Spleen (tissue), 13 donors: ENCODE data around the gene KRTAP5-8. TPM values are rescaled to one million over a fixed set of nuclear protein-coding genes. Genes with fewer than 3 reads are reported as not detected.
A peak's percentile ranks its signal among the peaks of the same experiment; 100 is the strongest.
"Not testable (repeated sequence)": the region's sequence is repeated elsewhere in the genome, so short reads cannot be mapped to it uniquely, and the experiment has no call there.

Experiments used
- DNase-seq: peaks from one replicate; pipeline ENCODE4 v3.0.0-alpha.2; 2020
- H3K27ac ChIP-seq, 8 donors: fragments of 200-600 bp; sonication (generic) in 7 of 8; 1 replicate in 4 of 8; 2 replicates in 4 of 8; pipeline versions ENCODE4 v1.5.0 to v1.8.0; 2016 to 2021; ENCODE audit warnings: inconsistent platforms in 4 of 8, mild to moderate bottlenecking in 4 of 8, moderate library complexity in 1 of 8
- H3K27me3 ChIP-seq, 7 donors: fragments of 200-600 bp; sonication (generic) in 6 of 7; replicated peaks in 1 of 7; 1 replicate in 4 of 7; 2 replicates in 3 of 7; pipeline versions ENCODE4 v1.5.0 to v1.8.0; 2016 to 2021; ENCODE audit warnings: inconsistent platforms in 3 of 7, mild to moderate bottlenecking in 1 of 7
- H3K36me3 ChIP-seq, 6 donors: fragments of 200-600 bp; sonication (generic) in 5 of 6; 1 replicate in 4 of 6; 2 replicates in 2 of 6; pipeline versions ENCODE4 v1.5.0 to v1.8.0; 2016 to 2021; ENCODE audit warnings: inconsistent platforms in 2 of 6
- H3K4me1 ChIP-seq, 6 donors: fragments of 200-600 bp; sonication (generic) in 5 of 6; 1 replicate in 3 of 6; 2 replicates in 3 of 6; pipeline versions ENCODE4 v1.5.0 to v1.8.0; 2016 to 2021; ENCODE audit warnings: inconsistent platforms in 3 of 6
- H3K4me3 ChIP-seq, 8 donors: fragments of 200-600 bp; sonication (generic) in 7 of 8; 1 replicate in 4 of 8; 2 replicates in 4 of 8; pipeline versions ENCODE4 v1.5.0 to v1.8.0; 2016 to 2021; ENCODE audit warnings: inconsistent platforms in 4 of 8, mild to moderate bottlenecking in 4 of 8, moderate library complexity in 2 of 8
- H3K9me3 ChIP-seq, 8 donors: fragments of 200-600 bp; sonication (generic) in 7 of 8; 1 replicate in 4 of 8; 2 replicates in 4 of 8; pipeline versions ENCODE4 v1.5.0 to v1.8.0; 2016 to 2021; ENCODE audit warnings: inconsistent platforms in 4 of 8
- CTCF ChIP-seq, 11 experiments: fragments of 200-600 bp in 7 of 11; fragments of 450-650 bp in 4 of 11; sonication (generic) in 4 of 11; IDR thresholded peaks in 8 of 11; conservative IDR thresholded peaks in 3 of 11; 1 replicate in 7 of 11; 2 replicates in 4 of 11; pipeline versions ENCODE4 v1.4.0 to v1.8.0; 2016 to 2021; ENCODE audit warnings: antibody characterized with exemption in 11 of 11, inconsistent platforms in 4 of 11, mild to moderate bottlenecking in 1 of 11
- POLR2A ChIP-seq, 3 donors: fragments of 450-650 bp; IDR thresholded peaks; one replicate each; pipeline ENCODE4 v1.5.1; 2017; ENCODE audit warnings: antibody characterized with exemption in 3 of 3, mild to moderate bottlenecking in 1 of 3
- POLR2AphosphoS5 ChIP-seq, 3 donors: sonication (generic); formaldehyde crosslinking; IDR thresholded peaks; one replicate each; pipeline ENCODE4 v1.5.1; 2017; ENCODE audit warnings: antibody characterized with exemption in 3 of 3
- WGBS, 5 donors: extraction: QIAGEN DNeasy Blood & Tissue Kit in 3 of 5; methylation state at CpG; one replicate each; pipeline versions ENCODE4 v1.1.5 to v1.1.7; 2013 to 2018; 5-methylcytosine and 5-hydroxymethylcytosine counted together
- intact Hi-C: fragments of 100-400 bp; cut with DNase I; formaldehyde crosslinking; loops from one replicate; pipeline ENCODE4 v1.15.0; 2023; ENCODE audit warnings: low total_unique reads
- long read RNA-seq, 2 donors: transcript quantifications; one replicate each; lab custom pipeline, GENCODE V29; 2026
- polyA plus RNA-seq, 3 donors: library from polyadenylated mRNA; stranded (reverse); fragments of 200-250 nt; gene quantifications; one replicate each; pipeline ENCODE4 v1.2.1, GENCODE V29; 2013
- total RNA-seq, 7 donors: library from RNA; depleted of rRNA in 3 of 7; stranded (reverse); fragments of >200 nt in 3 of 7; fragmentation: NEBNext Ultra II Directional in 4 of 7; extraction: Animal tissue kit (Norgen Biotek cat#: 25700) in 4 of 7; gene quantifications; one replicate each; pipeline versions ENCODE4 v1.1.0 to v1.2.1, GENCODE V29; 2016 to 2021
- donor health status: healthy with polysubstance abuse.
- donor health status: DM: no; HTN: no; CAD: no; lungs with moderate emphysema.
- donor health status: DM: no; HTN: no; CAD: no.
- donor health status: Bipolar disorder and iron deficiency.
- donor health status: healthy.
- donor health status: DM: no; HTN: no; CAD: no.
- donor health status: DM: yes; HTN: yes; CAD: no.

Gene KRTAP5-8, protein sequence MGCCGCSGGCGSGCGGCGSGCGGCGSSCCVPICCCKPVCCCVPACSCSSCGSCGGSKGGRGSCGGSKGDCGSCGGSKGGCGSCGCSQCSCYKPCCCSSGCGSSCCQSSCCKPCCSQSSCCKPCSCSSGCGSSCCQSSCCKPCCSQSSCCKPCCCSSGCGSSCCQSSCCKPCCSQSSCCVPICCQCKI
- total RNA-seq (under 1 TPM in 3 of 7 donors, not detected in 4; 0.30 to 0.63 (median 0.43) TPM), polyA plus RNA-seq (under 1 TPM; 0.09 to 0.20 (median 0.13) TPM)
- long read RNA-seq, donor 1, result 0 reads
- long read RNA-seq, donor 2, result 0 reads

DNA sequence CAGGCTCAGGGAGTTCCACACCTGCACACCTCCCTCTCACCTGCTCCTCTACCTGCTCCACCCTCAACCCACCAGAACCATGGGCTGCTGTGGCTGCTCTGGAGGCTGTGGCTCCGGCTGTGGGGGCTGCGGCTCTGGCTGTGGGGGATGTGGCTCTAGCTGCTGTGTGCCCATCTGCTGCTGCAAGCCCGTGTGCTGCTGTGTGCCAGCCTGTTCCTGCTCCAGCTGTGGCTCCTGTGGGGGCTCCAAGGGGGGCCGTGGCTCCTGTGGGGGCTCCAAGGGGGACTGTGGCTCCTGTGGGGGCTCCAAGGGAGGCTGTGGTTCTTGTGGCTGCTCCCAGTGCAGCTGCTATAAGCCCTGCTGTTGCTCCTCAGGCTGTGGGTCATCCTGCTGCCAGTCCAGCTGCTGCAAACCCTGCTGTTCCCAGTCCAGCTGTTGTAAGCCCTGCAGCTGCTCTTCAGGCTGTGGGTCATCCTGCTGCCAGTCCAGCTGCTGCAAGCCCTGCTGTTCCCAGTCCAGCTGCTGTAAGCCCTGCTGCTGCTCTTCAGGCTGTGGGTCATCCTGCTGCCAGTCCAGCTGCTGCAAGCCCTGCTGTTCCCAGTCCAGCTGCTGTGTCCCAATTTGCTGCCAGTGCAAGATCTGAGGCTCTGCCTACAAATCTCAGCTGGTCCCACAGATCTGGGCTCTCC is at the start of gene KRTAP5-8:
TSS of gene KRTAP5-8 (plus strand) at position 49 of the 689 bp plus-strand sequence. CDS start at position 80, 31 bp downstream.
- H3K4me1 ChIP-seq, H3K4me3 ChIP-seq, H3K27ac ChIP-seq, intact Hi-C loops, H3K36me3 ChIP-seq, DNase-seq, H3K27me3 ChIP-seq: not testable (repeated sequence)
- H3K9me3 ChIP-seq, result peaks cover 0 to 11% (median 0%) of the 10 kb centered on the region in 8 donors
- WGBS, 5 donors, result 17 to 90% (median 47%) methylated on average over 1 to 4 of the region's 4 CpGs; no CpG with 5 or more reads in 1 of the 5 donors

DNA sequence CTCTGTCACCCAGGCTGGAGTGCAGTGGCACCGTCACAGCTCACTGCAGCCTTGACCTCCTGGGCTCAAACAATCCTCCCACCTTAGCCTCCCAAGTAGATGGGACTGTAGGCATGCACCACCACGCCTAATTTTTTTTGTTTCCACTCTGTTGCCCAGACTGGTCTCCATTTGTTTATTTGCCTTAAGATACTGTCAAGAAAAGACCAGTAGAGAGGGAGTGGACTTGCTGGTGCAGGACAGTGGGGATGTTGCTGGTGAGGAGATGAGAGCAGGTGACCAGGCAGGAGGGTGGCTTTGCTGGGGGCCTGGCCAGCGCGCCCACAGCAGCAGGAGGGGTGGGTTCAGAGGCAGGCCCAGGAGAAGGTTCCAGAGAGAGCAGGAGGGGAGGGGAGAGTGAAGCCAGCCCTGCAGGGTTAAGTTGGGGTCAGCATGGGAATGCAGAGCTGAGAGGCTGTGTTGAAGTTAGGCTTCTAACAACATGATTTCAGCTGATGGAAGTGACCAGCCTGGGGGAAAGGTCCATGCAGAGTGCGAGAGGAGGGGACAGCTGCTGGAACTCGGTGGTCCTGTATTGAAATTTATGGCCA is 49.0 kb upstream of the KRTAP5-8 start:
- Histone ChIP-seq H3K27ac (peak overlapping the region in 5 of 8 donors; percentile 5 to 61 (median 25)), H3K9me3 (no peaks in the 10 kb centered on the region), H3K36me3 (peaks cover 7 to 100% (median 75%) of the 10 kb centered on the region in 6 donors), H3K4me1 (peaks cover 0 to 23% (median 13%) of the 10 kb centered on the region in 6 donors), H3K27me3 (no peaks in the 10 kb centered on the region), H3K4me3 (no peak overlapping the region)
- TF ChIP-seq POLR2A (IDR thresholded peaks at IDR 0.05) (no peak), POLR2AphosphoS5 (IDR thresholded peaks at IDR 0.05) (no peak), CTCF (IDR thresholded peaks at IDR 0.05 in 8 of 11, conservative IDR thresholded peaks at IDR 0.05 in 3 of 11) (no peak)
- intact Hi-C loops, result no loop called here
- WGBS, 5 donors, result 74 to 80% (median 76%) methylated on average over 6 of the region's 6 CpGs
- no peak for DNase-seq

DNA sequence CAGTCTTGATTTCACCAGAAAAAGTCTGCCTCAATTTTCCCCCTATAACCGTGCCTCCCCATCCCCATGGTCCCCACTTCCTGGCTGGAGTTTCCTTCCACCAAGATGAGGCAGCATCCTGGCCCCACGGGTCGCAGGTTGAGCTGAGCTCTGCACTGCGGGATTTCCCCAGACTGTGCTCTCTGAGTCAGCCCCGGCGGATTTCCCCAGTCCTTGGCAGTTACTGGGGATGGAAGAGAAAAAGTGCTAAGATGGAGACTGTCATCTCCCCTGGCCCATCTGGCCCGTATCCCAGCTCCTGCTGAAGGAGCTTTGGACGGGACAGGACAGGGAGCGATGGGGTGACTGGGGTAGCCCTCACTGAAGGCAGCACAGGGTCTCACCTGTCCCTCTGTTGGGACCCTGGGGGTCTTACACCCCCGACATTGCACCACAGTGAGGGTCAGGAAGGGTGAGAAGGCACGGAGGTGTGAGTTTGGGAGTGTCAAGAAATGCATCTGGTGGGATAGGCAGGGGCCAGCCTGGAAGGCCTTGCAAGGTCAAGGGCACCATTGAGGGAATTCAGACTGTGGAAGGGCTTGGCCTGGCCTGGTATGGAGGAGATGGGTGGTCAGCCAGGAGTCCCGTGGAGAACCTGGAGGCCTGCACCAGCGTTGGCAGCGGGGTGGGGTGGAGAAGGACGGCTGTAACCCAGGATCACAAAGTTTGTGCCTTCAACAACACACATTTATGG is 48.3 kb upstream of the KRTAP5-8 start:
- WGBS, 5 donors, result 55 to 69% (median 62%) methylated on average over 14 to 15 of the region's 15 CpGs
- no peaks in the 10 kb centered on the region for H3K27me3 ChIP-seq
- H3K36me3 ChIP-seq, result peaks cover 7 to 100% (median 72%) of the 10 kb centered on the region in 6 donors
- intact Hi-C loops, result no loop called here
- H3K27ac ChIP-seq, result peak overlapping the region in 2 of 8 donors; percentile 37 to 61
- no peak for DNase-seq
- peak in 1 of 3 donors; percentile 30 for TF ChIP-seq POLR2AphosphoS5 (IDR thresholded peaks at IDR 0.05)
- no peak for TF ChIP-seq CTCF (IDR thresholded peaks at IDR 0.05 in 8 of 11, conservative IDR thresholded peaks at IDR 0.05 in 3 of 11)
- TF ChIP-seq POLR2A (IDR thresholded peaks at IDR 0.05), result no peak
- no peak overlapping the region for H3K4me3 ChIP-seq
- H3K4me1 ChIP-seq, result peaks cover 0 to 23% (median 13%) of the 10 kb centered on the region in 6 donors
- no peaks in the 10 kb centered on the region for H3K9me3 ChIP-seq

DNA sequence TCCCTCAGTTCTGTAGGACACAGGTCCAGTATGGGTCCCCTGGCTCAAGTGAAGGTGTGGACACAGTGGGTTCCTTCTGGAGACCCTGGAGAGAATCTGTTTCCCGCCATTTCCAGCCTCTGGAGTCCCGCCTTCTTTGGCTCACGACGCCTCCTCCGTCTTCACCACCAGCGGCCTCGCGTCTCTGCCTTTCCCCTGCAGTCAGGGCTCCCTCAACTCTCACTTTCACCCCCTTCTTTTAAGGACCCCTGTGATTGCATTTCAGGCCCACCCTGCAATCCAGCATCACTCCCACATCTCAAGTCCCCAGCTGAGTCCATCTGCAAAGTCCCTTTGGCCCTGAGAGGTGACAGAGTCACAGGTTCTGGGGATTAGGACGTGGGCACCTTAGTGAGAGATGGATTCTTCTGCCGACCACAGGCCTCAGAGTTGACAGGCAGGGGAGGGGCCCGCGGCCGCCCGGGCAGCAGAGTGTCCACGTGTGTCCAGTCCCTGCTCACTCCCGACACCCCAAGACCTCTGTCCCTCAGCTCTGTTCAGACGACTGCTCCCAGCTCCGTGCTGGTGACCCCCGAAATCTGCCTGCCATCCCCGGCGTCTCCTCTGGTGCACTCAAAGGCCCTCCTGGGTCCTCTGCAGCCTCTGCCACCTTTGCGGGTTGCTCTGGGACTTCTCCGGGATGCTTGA is 47.6 kb upstream of the KRTAP5-8 start:
- H3K4me3 ChIP-seq, result no peak overlapping the region
- H3K36me3 ChIP-seq, result peaks cover 7 to 100% (median 71%) of the 10 kb centered on the region in 6 donors
- intact Hi-C loops, result no loop called here
- DNase-seq, result no peak
- no peak overlapping the region for H3K27ac ChIP-seq
- 91 to 98% (median 94%) methylated on average over 23 of the region's 23 CpGs for WGBS, 5 donors
- H3K4me1 ChIP-seq, result peaks cover 0 to 23% (median 13%) of the 10 kb centered on the region in 6 donors
- H3K9me3 ChIP-seq, result no peaks in the 10 kb centered on the region
- no peaks in the 10 kb centered on the region for H3K27me3 ChIP-seq
- TF ChIP-seq POLR2A (IDR thresholded peaks at IDR 0.05) (no peak), POLR2AphosphoS5 (IDR thresholded peaks at IDR 0.05) (no peak), CTCF (IDR thresholded peaks at IDR 0.05 in 8 of 11, conservative IDR thresholded peaks at IDR 0.05 in 3 of 11) (no peak)
